Measurements from ENCODE around the gene GPR3. TPM values are rescaled to one million over a fixed set of nuclear protein-coding genes. Genes with fewer than 3 reads are reported as not detected.
A peak's percentile ranks its signal among the peaks of the same experiment; 100 is the strongest.

Gene GPR3
- total RNA-seq, 1 experiment from 2014 or later, result 0.95 TPM

DNA sequence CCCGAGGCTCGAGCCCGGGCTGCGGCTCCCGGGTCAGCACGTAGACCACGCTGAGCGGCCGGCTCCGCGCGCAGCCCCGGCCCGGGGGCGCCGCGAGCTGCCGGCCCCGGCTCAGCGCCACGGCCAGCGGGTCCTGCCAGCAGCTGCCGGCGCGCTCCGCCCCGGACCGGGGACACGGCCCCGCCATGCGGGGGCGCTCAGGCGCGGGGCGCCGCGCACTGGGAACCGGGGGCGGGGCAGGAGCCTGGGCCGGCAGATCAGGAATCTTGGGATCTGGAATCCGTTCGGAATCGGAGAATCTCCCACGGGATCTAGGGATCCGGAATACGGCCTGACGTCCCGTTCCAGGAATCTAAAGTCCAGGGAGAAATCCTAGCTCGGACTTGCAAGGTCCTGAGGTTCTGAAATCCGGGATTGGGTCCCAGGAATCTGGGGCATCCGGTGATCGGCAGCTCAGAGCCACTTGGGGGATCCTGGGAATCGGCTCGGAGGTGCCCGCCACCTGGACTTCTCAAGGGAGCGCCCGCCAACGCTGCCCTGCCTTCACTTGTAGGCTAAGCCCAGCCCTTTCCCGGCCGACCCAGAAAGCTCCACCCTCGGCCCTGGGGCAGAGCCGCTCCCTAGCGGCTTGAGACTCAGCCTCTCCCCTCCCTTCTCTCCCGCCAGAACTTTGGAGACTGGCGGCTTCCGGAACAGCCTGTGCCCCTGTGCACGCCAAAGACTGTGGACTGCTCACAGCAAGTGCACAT lies 25.8 kb upstream of the GPR3 start, which contains the start of gene MAP3K6:
TSS of gene MAP3K6 (minus strand) at position 551 of the 749 bp plus-strand sequence. CDS start at position 187, 364 bp downstream.
- ChIA-PET CTCF (interaction anchor here (0.5 to 2.3 kb wide), 9 partner anchors 9 to 337 kb away, joined by 3 to 11 read pairs (median 6); no protein-coding TSS in a partner anchor), POLR2A (interaction anchor here (0.5 to 0.6 kb wide), 2 partner anchors 102 to 304 kb away, joined by 4 read pairs; no protein-coding TSS in a partner anchor)
- TF ChIP-seq, protein P1, sequence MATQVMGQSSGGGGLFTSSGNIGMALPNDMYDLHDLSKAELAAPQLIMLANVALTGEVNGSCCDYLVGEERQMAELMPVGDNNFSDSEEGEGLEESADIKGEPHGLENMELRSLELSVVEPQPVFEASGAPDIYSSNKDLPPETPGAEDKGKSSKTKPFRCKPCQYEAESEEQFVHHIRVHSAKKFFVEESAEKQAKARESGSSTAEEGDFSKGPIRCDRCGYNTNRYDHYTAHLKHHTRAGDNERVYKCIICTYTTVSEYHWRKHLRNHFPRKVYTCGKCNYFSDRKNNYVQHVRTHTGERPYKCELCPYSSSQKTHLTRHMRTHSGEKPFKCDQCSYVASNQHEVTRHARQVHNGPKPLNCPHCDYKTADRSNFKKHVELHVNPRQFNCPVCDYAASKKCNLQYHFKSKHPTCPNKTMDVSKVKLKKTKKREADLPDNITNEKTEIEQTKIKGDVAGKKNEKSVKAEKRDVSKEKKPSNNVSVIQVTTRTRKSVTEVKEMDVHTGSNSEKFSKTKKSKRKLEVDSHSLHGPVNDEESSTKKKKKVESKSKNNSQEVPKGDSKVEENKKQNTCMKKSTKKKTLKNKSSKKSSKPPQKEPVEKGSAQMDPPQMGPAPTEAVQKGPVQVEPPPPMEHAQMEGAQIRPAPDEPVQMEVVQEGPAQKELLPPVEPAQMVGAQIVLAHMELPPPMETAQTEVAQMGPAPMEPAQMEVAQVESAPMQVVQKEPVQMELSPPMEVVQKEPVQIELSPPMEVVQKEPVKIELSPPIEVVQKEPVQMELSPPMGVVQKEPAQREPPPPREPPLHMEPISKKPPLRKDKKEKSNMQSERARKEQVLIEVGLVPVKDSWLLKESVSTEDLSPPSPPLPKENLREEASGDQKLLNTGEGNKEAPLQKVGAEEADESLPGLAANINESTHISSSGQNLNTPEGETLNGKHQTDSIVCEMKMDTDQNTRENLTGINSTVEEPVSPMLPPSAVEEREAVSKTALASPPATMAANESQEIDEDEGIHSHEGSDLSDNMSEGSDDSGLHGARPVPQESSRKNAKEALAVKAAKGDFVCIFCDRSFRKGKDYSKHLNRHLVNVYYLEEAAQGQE (IDR thresholded peaks at IDR 0.05; ENCODE audit: insufficient read depth in 1 of 2, low read depth in 2 of 2, low read length in 1 of 2), result no peak
- TF ChIP-seq CTCF (IDR thresholded peaks at IDR 0.05) (peak; percentile 93), SIN3A (IDR thresholded peaks at IDR 0.05; ENCODE audit: borderline replicate concordance, insufficient read depth, low read depth, low read length) (no peak), POLR2AphosphoS5 (IDR thresholded peaks at IDR 0.05; ENCODE audit: low read depth, low read length) (peak; percentile 68)
- Histone ChIP-seq H3K4me3 (ENCODE audit: low read depth in 2 of 2, low read length in 2 of 2) (peak within 1 kb of the TSS; percentile 74 to 96), H3K27ac (ENCODE audit: low read length) (peak within 1 kb of the TSS; percentile 92), H3K4me1 (ENCODE audit: control insufficient read depth, insufficient read depth, low read length) (peaks cover 15% of the 10 kb centered on the region), H3K27me3 (ENCODE audit: control insufficient read depth, insufficient read depth, low read length) (no peaks in the 10 kb centered on the region), H3K36me3 (ENCODE audit: control insufficient read depth, insufficient read depth, low read length) (no peaks in the 10 kb centered on the region; the same call in 1 of the 2 replicates), H3K9me3 (ENCODE audit: control insufficient read depth, insufficient read depth, low read depth, low read length) (no peaks in the 10 kb centered on the region)
- intact Hi-C loops (cut with micrococcal nuclease; ENCODE audit: unreplicated experiment), result no loop called here
- no TSS peak for BruUV-seq (replicated peaks)
- DNase-seq (ENCODE audit: low read depth, low spot score), result no peak
- peak; percentile 82 for ATAC-seq
- in situ Hi-C loops (cut with HindIII; ENCODE audit: low pct_unique_long_range_greater_than_20kb, low sequenced_read_pairs), result no loop called here

GRCh38 chr1:27367160-27367650 lies 25.2 kb upstream of the GPR3 start:
- BruUV-seq (replicated peaks), result no TSS peak

More at GRCh38 chr1:27367160-27367650, 25.2 kb upstream of the GPR3 start:
- in situ Hi-C loops (cut with HindIII; ENCODE audit: low pct_unique_long_range_greater_than_20kb, low sequenced_read_pairs) (no loop called here), intact Hi-C loops (cut with micrococcal nuclease; ENCODE audit: unreplicated experiment) (no loop called here)
- ATAC-seq (no peak), DNase-seq (ENCODE audit: low read depth, low spot score) (no peak)
- no peaks in the 10 kb centered on the region for H3K9me3 ChIP-seq (ENCODE audit: control insufficient read depth, insufficient read depth, low read depth, low read length)
- H3K36me3 ChIP-seq (ENCODE audit: control insufficient read depth, insufficient read depth, low read length), result no peaks in the 10 kb centered on the region; the same call in 1 of the 2 replicates
- H3K27ac ChIP-seq (ENCODE audit: low read length), result peak overlapping the region; percentile 92
- TF ChIP-seq, protein P1 (IDR thresholded peaks at IDR 0.05; ENCODE audit: insufficient read depth in 1 of 2, low read depth in 2 of 2, low read length in 1 of 2), result no peak
- TF ChIP-seq CTCF (IDR thresholded peaks at IDR 0.05) (no peak), SIN3A (IDR thresholded peaks at IDR 0.05; ENCODE audit: borderline replicate concordance, insufficient read depth, low read depth, low read length) (no peak), POLR2AphosphoS5 (IDR thresholded peaks at IDR 0.05; ENCODE audit: low read depth, low read length) (no peak), TCF7L2 (IDR thresholded peaks at IDR 0.05; ENCODE audit: low read depth, low read length) (no peak)
- no peaks in the 10 kb centered on the region for H3K27me3 ChIP-seq (ENCODE audit: control insufficient read depth, insufficient read depth, low read length)
- H3K4me1 ChIP-seq (ENCODE audit: control insufficient read depth, insufficient read depth, low read length), result peaks cover 15% of the 10 kb centered on the region
- CTCF ChIA-PET, result interaction anchor here (0.5 to 2.3 kb wide), 3 partner anchors 10 to 85 kb away, joined by 3 to 11 read pairs (median 3); no protein-coding TSS in a partner anchor
- H3K4me3 ChIP-seq (ENCODE audit: low read depth in 2 of 2, low read length in 2 of 2), result peak overlapping the region; percentile 74 to 96
- POLR2A ChIA-PET, result interaction anchor here (0.5 kb wide), 1 partner anchor 102 kb away, joined by 4 read pairs; no protein-coding TSS in a partner anchor

All from Panc1 (cell line).